BE2C (cell line): ENCODE measurements around the gene CCDC90B.
"Not testable (repeated sequence)": the region's sequence is repeated elsewhere in the genome, so short reads cannot be mapped to it uniquely, and the experiment has no call there.

ENCODE experiments used
- DNase-seq: peaks from one replicate; pipeline ENCODE4 v3.0.0-alpha.2; 2020
- H3K27me3 ChIP-seq: fragments of 250-450 bp; sonication (Bioruptor Pico); 2 replicates; pipeline ENCODE4 v1.5.1; 2020; ENCODE audit warnings: mild to moderate bottlenecking
- H3K36me3 ChIP-seq: fragments of 250-450 bp; sonication (Bioruptor Pico); 2 replicates; pipeline ENCODE4 v1.5.1; 2020; ENCODE audit warnings: mild to moderate bottlenecking
- H3K4me1 ChIP-seq: fragments of 250-450 bp; sonication (Bioruptor Pico); 2 replicates; pipeline ENCODE4 v1.5.1; 2020
- H3K4me3 ChIP-seq: 2 replicates; pipeline ENCODE4 v1.5.1; 2011; ENCODE audit warnings: low read depth, low read length
- H3K9me3 ChIP-seq: fragments of 250-450 bp; sonication (Bioruptor Pico); 2 replicates; pipeline ENCODE4 v1.5.1; 2020
- CTCF ChIP-seq: IDR thresholded peaks from 2 replicates; pipeline ENCODE4 v1.5.1; 2012; ENCODE audit warnings: mild to moderate bottlenecking, low read depth, low read length

The CCDC90B gene

GRCh38 chr11:83317757-83318690 lies 31.9 kb upstream of the CCDC90B start:
- Histone ChIP-seq H3K27me3 (no peaks in the 10 kb centered on the region; the same call in 1 of the 2 replicates), H3K4me1 (no peaks in the 10 kb centered on the region), H3K36me3 (no peaks in the 10 kb centered on the region), H3K9me3 (no peaks in the 10 kb centered on the region), H3K4me3 (no peak overlapping the region)
- no peak for DNase-seq
- no peak for TF ChIP-seq CTCF

DNA sequence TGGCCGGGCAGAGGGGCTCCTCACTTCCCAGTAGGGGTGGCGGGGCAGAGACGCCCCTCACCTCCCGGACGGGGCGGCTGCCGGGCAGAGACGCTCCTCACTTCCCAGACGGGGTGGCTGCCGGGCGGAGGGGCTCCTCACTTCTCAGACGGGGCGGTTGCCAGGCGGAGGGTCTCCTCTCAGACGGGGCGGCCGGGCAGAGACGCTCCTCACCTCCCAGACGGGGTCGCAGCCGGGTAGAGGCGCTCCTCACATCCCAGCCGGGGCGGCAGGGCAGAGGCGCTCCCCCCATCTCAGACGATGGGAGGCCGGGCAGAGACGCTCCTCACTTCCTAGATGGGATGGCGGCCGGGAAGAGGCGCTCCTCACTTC lies 30.7 kb upstream of the CCDC90B start:
- H3K27me3 ChIP-seq, H3K4me3 ChIP-seq, H3K36me3 ChIP-seq, H3K4me1 ChIP-seq, DNase-seq, H3K9me3 ChIP-seq: not testable (repeated sequence)

GRCh38 chr11:83316143-83316896 lies 30.2 kb upstream of the CCDC90B start:
- not testable (repeated sequence) for DNase-seq

DNA sequence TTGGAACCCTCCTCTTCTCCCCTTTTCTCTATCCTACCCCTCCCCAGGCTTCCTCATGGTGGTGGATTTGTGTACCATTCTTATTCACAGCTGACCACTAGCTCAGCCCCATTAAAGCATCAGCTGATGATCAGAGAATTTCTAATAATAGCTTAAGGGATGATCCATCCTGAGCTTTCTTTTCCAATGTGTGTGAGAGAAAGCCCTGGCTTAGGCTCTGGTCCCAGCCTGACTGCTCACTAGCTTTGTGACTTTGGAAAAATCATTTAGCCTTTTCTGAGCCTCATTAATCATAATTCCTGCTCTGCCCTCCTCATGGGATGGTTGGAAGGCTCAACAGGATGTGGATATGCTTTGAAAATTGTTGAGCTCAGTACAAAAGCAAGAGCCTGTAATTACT lies 26.3 kb upstream of the CCDC90B start:
- Histone ChIP-seq H3K36me3 (no peaks in the 10 kb centered on the region), H3K9me3 (no peaks in the 10 kb centered on the region), H3K4me1 (no peaks in the 10 kb centered on the region), H3K4me3 (no peak overlapping the region), H3K27me3 (no peaks in the 10 kb centered on the region)
- DNase-seq, result no peak
- TF ChIP-seq CTCF, result no peak

More at GRCh38 chr11:83316143-83316896, 30.2 kb upstream of the CCDC90B start:
- H3K4me3 ChIP-seq, H3K9me3 ChIP-seq, H3K4me1 ChIP-seq, H3K27me3 ChIP-seq, H3K36me3 ChIP-seq: not testable (repeated sequence)

- Histone ChIP-seq H3K9me3 (no peaks in the 10 kb centered on the region), H3K36me3 (no peaks in the 10 kb centered on the region), H3K4me3 (no peak overlapping the region), H3K4me1 (no peaks in the 10 kb centered on the region), H3K27me3 (no peaks in the 10 kb centered on the region)
- no peak for TF ChIP-seq CTCF
- DNase-seq, result no peak
Observed at GRCh38 chr11:83311701-83312100, 25.5 kb upstream of the CCDC90B start.

DNA sequence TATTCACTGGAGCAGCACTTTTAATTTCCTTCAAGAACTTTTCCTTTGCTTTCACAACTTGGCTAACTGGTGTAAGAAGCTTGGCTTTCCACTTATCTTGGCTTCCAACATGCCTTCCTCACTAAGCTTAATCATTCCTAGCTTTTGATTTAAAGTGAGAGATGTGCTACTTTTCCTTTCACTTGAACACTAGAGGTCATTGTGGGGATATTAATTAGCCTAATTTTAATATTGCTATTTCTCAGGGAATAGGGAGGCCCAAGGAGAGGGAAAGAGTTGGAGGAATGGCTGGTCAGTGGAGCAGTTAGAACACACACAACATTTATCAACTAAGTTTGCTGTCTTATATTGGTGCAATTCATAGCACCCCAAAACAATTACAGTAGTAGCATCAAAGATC lies 24.6 kb upstream of the CCDC90B start:
- no peaks in the 10 kb centered on the region for H3K36me3 ChIP-seq
- no peaks in the 10 kb centered on the region for H3K9me3 ChIP-seq
- H3K4me1 ChIP-seq, result no peaks in the 10 kb centered on the region
- H3K27me3 ChIP-seq, result no peaks in the 10 kb centered on the region
- H3K4me3 ChIP-seq, result no peak overlapping the region
- TF ChIP-seq CTCF, result no peak
- DNase-seq, result no peak

DNA sequence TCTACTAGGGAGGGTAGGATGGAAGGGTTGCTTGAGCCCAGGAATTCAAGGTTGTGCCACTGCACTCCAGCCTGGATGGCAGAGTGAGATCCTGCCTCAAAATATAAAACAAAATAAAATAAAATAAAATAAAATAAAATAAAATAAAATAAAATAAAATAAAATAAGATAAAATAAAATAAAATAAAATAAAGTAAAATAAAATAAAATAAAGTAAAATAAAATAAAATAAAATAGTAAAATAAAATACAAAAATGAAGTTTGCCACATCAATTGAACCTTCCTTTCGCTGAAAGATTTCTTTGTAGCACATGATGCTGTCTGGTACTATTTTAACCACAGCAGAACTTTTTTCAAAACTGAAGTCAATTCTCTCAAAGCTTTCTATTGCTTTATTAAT lies 22.4 kb upstream of the CCDC90B start:
- not testable (repeated sequence) for H3K4me3 ChIP-seq, H3K36me3 ChIP-seq, DNase-seq, H3K9me3 ChIP-seq, H3K4me1 ChIP-seq, H3K27me3 ChIP-seq
